Panc1 (cell line): ENCODE data around the gene HOXB7. TPM values are rescaled to one million over a fixed set of nuclear protein-coding genes. Genes with fewer than 3 reads are reported as not detected.

Source experiments
- ATAC-seq: fragments of 200-7000 bp; cut with Tn5 transposase; 2 replicates; pipeline ENCODE4 v1.9.1; 2020; ENCODE audit warnings: mild to moderate bottlenecking, moderate library complexity
- BruUV-seq: library from RNA; stranded (reverse); fragments of 400-500 nt; replicated peaks from 2 replicates; lab custom pipeline; 2021; lab: Mats Ljungman, UMichigan
- CTCF ChIA-PET: fragments of 300-600 bp; sonication (Branson Sonifier 250); formaldehyde crosslinking; loops from one replicate; lab custom pipeline; 2022; ENCODE audit warnings: antibody characterized with exemption; lab: Charles Lee
- POLR2A ChIA-PET: fragments of 300-600 bp; sonication (Branson Sonifier 250); formaldehyde crosslinking; loops from one replicate; lab custom pipeline; 2022; ENCODE audit warnings: antibody characterized with exemption; lab: Charles Lee
- DNase-seq: peaks from one replicate; pipeline ENCODE4 v3.0.0-alpha.2; 2010; ENCODE audit warnings: low read depth, low spot score
- H3K27ac ChIP-seq: 2 replicates; pipeline ENCODE4 v1.5.1; 2011; ENCODE audit warnings: mild to moderate bottlenecking, low read length, inconsistent platforms
- H3K27me3 ChIP-seq: fragments of 200-500 bp; sonication (Bioruptor generic); 2 replicates; pipeline ENCODE4 v1.6.0; 2014; ENCODE audit warnings: low read length, inconsistent platforms; ENCODE audit not compliant: control insufficient read depth, insufficient read depth
- H3K36me3 ChIP-seq: fragments of 200-500 bp; sonication (Bioruptor generic); 2 replicates; pipeline ENCODE4 v1.5.1; 2014; ENCODE audit warnings: inconsistent platforms, mild to moderate bottlenecking, low read length, moderate library complexity; ENCODE audit not compliant: control insufficient read depth, insufficient read depth
- H3K4me1 ChIP-seq: 2 replicates; pipeline ENCODE4 v1.5.1; 2011; ENCODE audit warnings: inconsistent platforms, mild to moderate bottlenecking, low read length, moderate library complexity; ENCODE audit not compliant: control insufficient read depth, insufficient read depth
- H3K4me3 ChIP-seq, 2 experiments: 2 replicates each; pipeline ENCODE4 v1.5.1; 2011 to 2012; ENCODE audit warnings: low read depth in 2 of 2, low read length in 2 of 2, mild to moderate bottlenecking in 2 of 2, inconsistent platforms in 1 of 2, moderate library complexity in 1 of 2
- H3K9me3 ChIP-seq: fragments of 200-500 bp; sonication (Bioruptor generic); 2 replicates; pipeline ENCODE4 v1.5.1; 2014; ENCODE audit warnings: low read depth, mild to moderate bottlenecking, inconsistent platforms, low read length, moderate library complexity; ENCODE audit not compliant: control insufficient read depth, insufficient read depth
- POLR2AphosphoS5 ChIP-seq: IDR thresholded peaks from 2 replicates; pipeline ENCODE4 v1.6.1; 2012; ENCODE audit warnings: mild to moderate bottlenecking, low read depth, low read length, moderate library complexity
- SIN3A ChIP-seq: IDR thresholded peaks from 2 replicates; pipeline ENCODE4 v1.6.1; 2012; ENCODE audit warnings: low read depth, mild to moderate bottlenecking, low read length, moderate library complexity, borderline replicate concordance; ENCODE audit not compliant: insufficient read depth
- TCF7L2 ChIP-seq: IDR thresholded peaks from 2 replicates; pipeline ENCODE4 v1.6.1; 2011; ENCODE audit warnings: mild to moderate bottlenecking, low read depth, low read length, inconsistent platforms
- in situ Hi-C: cut with HindIII; loops from 2 replicates; pipeline ENCODE4 v1.10.0; 2016; ENCODE audit warnings: low sequenced_read_pairs, low pct_unique_long_range_greater_than_20kb
- intact Hi-C: fragments of 100-400 bp; cut with micrococcal nuclease; formaldehyde crosslinking; loops from one replicate; pipeline ENCODE4 v1.10.0; 2022; ENCODE audit not compliant: unreplicated experiment
- total RNA-seq: library from RNA; stranded (reverse); gene quantifications from one replicate; pipeline ENCODE4 v1.2.1, GENCODE V29; 2021; ENCODE audit not compliant: unreplicated experiment
- TF ChIP-seq, protein P1 (sequence below), 2 experiments: IDR thresholded peaks; 2 replicates each; pipeline ENCODE4 v1.6.1; 2011 to 2012; ENCODE audit warnings: low read depth in 2 of 2, control low read depth in 1 of 2, low read length in 1 of 2, mild to moderate bottlenecking in 1 of 2, moderate library complexity in 1 of 2; ENCODE audit not compliant: insufficient read depth in 1 of 2
- TF ChIP-seq, protein P2 (sequence below): fragments of 450-650 bp; IDR thresholded peaks from 2 replicates; pipeline ENCODE4 v1.5.1; 2017; ENCODE audit warnings: mild to moderate bottlenecking

The HOXB7 gene
- total RNA-seq, 1 experiment from 2014 or later = 44.0 TPM

DNA sequence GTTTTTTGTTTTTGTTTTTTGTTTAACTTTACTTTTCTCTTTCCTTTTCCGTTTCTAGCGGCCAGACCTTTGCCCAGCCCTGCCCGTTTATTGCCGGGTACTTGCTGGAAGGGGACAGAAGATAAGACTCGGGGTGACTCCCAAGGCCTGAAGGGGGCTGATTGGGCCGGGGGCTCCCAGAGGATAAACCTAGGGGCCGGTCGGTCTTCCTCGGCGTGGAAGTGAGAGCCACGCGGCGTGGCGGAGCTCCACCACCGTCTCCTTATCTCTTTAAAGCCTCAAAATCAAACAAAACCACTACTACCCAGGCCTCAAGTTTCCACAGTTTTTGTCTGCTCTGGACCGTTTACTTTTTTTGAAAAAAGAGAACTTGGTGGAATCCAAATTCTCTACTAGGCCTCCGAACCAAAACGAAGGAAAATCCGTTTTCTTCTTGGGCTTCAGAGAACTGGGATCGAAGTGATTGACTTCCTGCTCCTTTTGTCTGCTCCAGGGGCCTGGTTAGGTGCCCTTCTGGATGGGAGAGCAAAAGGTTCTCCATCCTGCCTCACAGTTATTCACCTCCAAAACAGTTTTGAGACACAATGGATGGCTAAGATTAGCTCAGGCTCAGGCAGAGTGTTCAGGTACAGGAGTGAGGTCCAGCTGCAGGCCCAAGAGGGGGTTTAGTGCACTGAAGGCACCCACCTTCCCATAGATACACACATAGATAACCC, 23.8 kb upstream of the HOXB7 start:
- no peaks in the 10 kb centered on the region for H3K27me3 ChIP-seq
- H3K27ac ChIP-seq = no peak overlapping the region
- H3K4me1 ChIP-seq = peaks cover 32% of the 10 kb centered on the region
- no peaks in the 10 kb centered on the region for H3K9me3 ChIP-seq
- peaks cover 12% of the 10 kb centered on the region; the same call in 1 of the 2 replicates for H3K36me3 ChIP-seq
- DNase-seq (no peak), ATAC-seq (no peak)
- ChIA-PET POLR2A (no interaction called here), CTCF (no interaction called here)
- H3K4me3 ChIP-seq = no peak overlapping the region
- in situ Hi-C loops = no loop called here
- TF ChIP-seq TCF7L2 (no peak), SIN3A (no peak), POLR2AphosphoS5 (no peak)
- TF ChIP-seq, protein P1, sequence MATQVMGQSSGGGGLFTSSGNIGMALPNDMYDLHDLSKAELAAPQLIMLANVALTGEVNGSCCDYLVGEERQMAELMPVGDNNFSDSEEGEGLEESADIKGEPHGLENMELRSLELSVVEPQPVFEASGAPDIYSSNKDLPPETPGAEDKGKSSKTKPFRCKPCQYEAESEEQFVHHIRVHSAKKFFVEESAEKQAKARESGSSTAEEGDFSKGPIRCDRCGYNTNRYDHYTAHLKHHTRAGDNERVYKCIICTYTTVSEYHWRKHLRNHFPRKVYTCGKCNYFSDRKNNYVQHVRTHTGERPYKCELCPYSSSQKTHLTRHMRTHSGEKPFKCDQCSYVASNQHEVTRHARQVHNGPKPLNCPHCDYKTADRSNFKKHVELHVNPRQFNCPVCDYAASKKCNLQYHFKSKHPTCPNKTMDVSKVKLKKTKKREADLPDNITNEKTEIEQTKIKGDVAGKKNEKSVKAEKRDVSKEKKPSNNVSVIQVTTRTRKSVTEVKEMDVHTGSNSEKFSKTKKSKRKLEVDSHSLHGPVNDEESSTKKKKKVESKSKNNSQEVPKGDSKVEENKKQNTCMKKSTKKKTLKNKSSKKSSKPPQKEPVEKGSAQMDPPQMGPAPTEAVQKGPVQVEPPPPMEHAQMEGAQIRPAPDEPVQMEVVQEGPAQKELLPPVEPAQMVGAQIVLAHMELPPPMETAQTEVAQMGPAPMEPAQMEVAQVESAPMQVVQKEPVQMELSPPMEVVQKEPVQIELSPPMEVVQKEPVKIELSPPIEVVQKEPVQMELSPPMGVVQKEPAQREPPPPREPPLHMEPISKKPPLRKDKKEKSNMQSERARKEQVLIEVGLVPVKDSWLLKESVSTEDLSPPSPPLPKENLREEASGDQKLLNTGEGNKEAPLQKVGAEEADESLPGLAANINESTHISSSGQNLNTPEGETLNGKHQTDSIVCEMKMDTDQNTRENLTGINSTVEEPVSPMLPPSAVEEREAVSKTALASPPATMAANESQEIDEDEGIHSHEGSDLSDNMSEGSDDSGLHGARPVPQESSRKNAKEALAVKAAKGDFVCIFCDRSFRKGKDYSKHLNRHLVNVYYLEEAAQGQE (IDR thresholded peaks at IDR 0.05; ENCODE audit: insufficient read depth in 1 of 2, low read depth in 2 of 2, low read length in 1 of 2) = no peak
- TF ChIP-seq, protein P2, sequence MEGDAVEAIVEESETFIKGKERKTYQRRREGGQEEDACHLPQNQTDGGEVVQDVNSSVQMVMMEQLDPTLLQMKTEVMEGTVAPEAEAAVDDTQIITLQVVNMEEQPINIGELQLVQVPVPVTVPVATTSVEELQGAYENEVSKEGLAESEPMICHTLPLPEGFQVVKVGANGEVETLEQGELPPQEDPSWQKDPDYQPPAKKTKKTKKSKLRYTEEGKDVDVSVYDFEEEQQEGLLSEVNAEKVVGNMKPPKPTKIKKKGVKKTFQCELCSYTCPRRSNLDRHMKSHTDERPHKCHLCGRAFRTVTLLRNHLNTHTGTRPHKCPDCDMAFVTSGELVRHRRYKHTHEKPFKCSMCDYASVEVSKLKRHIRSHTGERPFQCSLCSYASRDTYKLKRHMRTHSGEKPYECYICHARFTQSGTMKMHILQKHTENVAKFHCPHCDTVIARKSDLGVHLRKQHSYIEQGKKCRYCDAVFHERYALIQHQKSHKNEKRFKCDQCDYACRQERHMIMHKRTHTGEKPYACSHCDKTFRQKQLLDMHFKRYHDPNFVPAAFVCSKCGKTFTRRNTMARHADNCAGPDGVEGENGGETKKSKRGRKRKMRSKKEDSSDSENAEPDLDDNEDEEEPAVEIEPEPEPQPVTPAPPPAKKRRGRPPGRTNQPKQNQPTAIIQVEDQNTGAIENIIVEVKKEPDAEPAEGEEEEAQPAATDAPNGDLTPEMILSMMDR = no peak
- BruUV-seq = TSS peak; percentile 13
- intact Hi-C loops = no loop called here

DNA sequence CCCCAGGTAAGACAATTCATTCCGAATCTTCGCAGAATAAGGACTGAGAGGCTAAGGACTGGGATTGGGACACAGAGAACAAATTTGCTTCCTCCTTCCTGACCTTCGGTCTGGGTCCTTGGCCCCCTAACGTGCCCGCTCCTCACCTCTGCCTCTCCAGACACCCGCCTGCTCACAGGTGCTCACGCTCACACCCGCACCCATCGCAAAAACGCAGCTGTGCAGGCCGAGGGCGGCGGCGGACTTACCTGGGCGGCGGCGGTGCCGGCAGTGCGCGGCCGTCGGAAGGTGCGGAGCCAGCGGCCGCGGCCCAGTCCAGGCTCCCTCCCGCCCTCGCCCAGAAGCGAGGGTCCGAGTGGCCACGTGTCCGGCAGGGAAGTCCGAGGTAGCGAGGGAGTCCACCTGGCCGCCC, 22.5 kb upstream of the HOXB7 start:
- TF ChIP-seq POLR2AphosphoS5 = no peak
- TF ChIP-seq, protein P2 = no peak
- no peak for TF ChIP-seq SIN3A
- TF ChIP-seq, protein P1 (IDR thresholded peaks at IDR 0.05; ENCODE audit: insufficient read depth in 1 of 2, low read depth in 2 of 2, low read length in 1 of 2) = no peak
- no peak for TF ChIP-seq TCF7L2
- intact Hi-C loops = no loop called here
- ChIA-PET CTCF (no interaction called here), POLR2A (no interaction called here)
- no peak overlapping the region for H3K27ac ChIP-seq
- in situ Hi-C loops = no loop called here
- H3K9me3 ChIP-seq = no peaks in the 10 kb centered on the region
- BruUV-seq = no TSS peak
- no peak for ATAC-seq
- H3K36me3 ChIP-seq = peaks cover 12% of the 10 kb centered on the region; the same call in 1 of the 2 replicates
- H3K4me1 ChIP-seq = peaks cover 28% of the 10 kb centered on the region
- H3K4me3 ChIP-seq = no peak overlapping the region
- no peaks in the 10 kb centered on the region for H3K27me3 ChIP-seq
- DNase-seq = no peak
